Measurements from ENCODE around the gene PDILT. TPM values are rescaled to one million over a fixed set of nuclear protein-coding genes. Genes with fewer than 3 reads are reported as not detected.
"Not testable (repeated sequence)": the region's sequence is repeated elsewhere in the genome, so short reads cannot be mapped to it uniquely, and the experiment has no call there.

The PDILT gene
- total RNA-seq, 1 donor from 2014 or later = not detected

GRCh38 chr16:20314575-20314974, 90.0 kb downstream of the PDILT start:
- no peak for TF ChIP-seq CTCF (IDR thresholded peaks at IDR 0.05)
- no peaks in the 10 kb centered on the region for H3K27me3 Mint-ChIP-seq (ENCODE audit: unreplicated experiment)
- DNase-seq (ENCODE audit: extremely low spot score, unreplicated experiment) = no peak
- no peaks in the 10 kb centered on the region for H3K9me3 Mint-ChIP-seq (ENCODE audit: unreplicated experiment)
- H3K4me3 Mint-ChIP-seq (ENCODE audit: unreplicated experiment) = no peak overlapping the region
- no peaks in the 10 kb centered on the region for H3K4me1 Mint-ChIP-seq (ENCODE audit: unreplicated experiment)
- H3K27ac Mint-ChIP-seq (ENCODE audit: unreplicated experiment) = no peak overlapping the region
- no peaks in the 10 kb centered on the region for H3K36me3 Mint-ChIP-seq (ENCODE audit: unreplicated experiment)

GRCh38 chr16:20313741-20314140, 90.8 kb downstream of the PDILT start:
- no peak for TF ChIP-seq CTCF (IDR thresholded peaks at IDR 0.05)
- H3K36me3 Mint-ChIP-seq (ENCODE audit: unreplicated experiment) = no peaks in the 10 kb centered on the region

GRCh38 chr16:20312536-20313095, 91.9 kb downstream of the PDILT start:
- not testable (repeated sequence) for DNase-seq (ENCODE audit: extremely low spot score, unreplicated experiment); H3K4me3 Mint-ChIP-seq (ENCODE audit: unreplicated experiment); H3K4me1 Mint-ChIP-seq (ENCODE audit: unreplicated experiment); H3K36me3 Mint-ChIP-seq (ENCODE audit: unreplicated experiment); H3K9me3 Mint-ChIP-seq (ENCODE audit: unreplicated experiment); H3K27ac Mint-ChIP-seq (ENCODE audit: unreplicated experiment); H3K27me3 Mint-ChIP-seq (ENCODE audit: unreplicated experiment)

More at GRCh38 chr16:20313741-20314140, 90.8 kb downstream of the PDILT start:
- no peak overlapping the region for H3K27ac Mint-ChIP-seq (ENCODE audit: unreplicated experiment)
- H3K4me3 Mint-ChIP-seq (ENCODE audit: unreplicated experiment) = no peak overlapping the region
- DNase-seq (ENCODE audit: extremely low spot score, unreplicated experiment) = no peak
- H3K4me1 Mint-ChIP-seq (ENCODE audit: unreplicated experiment) = no peaks in the 10 kb centered on the region
- H3K9me3 Mint-ChIP-seq (ENCODE audit: unreplicated experiment) = no peaks in the 10 kb centered on the region
- H3K27me3 Mint-ChIP-seq (ENCODE audit: unreplicated experiment) = no peaks in the 10 kb centered on the region

DNA sequence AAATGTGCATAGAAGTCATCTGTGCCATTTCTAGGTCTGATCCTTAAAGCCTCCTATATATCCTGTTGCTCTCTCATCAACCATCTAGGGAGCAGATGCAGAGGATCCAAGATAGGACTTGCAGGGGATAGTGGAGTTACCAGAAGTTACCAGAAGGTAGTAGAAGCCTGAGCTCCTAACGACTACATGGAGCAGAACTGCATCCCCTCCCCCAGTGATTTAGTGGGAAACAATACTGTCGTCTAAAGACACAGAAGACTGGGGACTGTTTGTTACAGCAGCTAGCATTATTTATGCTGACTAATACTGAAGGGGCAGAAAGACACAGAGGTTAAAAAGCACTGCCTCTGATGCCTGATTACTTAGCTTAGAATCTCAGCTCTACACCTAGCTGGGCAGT, 93.0 kb downstream of the PDILT start:
- Mint-ChIP-seq H3K4me3 (ENCODE audit: unreplicated experiment) (no peak overlapping the region), H3K27me3 (ENCODE audit: unreplicated experiment) (no peaks in the 10 kb centered on the region), H3K27ac (ENCODE audit: unreplicated experiment) (no peak overlapping the region), H3K9me3 (ENCODE audit: unreplicated experiment) (no peaks in the 10 kb centered on the region), H3K36me3 (ENCODE audit: unreplicated experiment) (no peaks in the 10 kb centered on the region), H3K4me1 (ENCODE audit: unreplicated experiment) (no peaks in the 10 kb centered on the region)
- TF ChIP-seq CTCF (IDR thresholded peaks at IDR 0.05) = no peak
- DNase-seq (ENCODE audit: extremely low spot score, unreplicated experiment) = no peak

GRCh38 chr16:20310421-20311395, 93.8 kb downstream of the PDILT start:
- no peak overlapping the region for H3K27ac Mint-ChIP-seq (ENCODE audit: unreplicated experiment)
- no peaks in the 10 kb centered on the region for H3K4me1 Mint-ChIP-seq (ENCODE audit: unreplicated experiment)
- DNase-seq (ENCODE audit: extremely low spot score, unreplicated experiment) = no peak
- H3K36me3 Mint-ChIP-seq (ENCODE audit: unreplicated experiment) = no peaks in the 10 kb centered on the region
- H3K9me3 Mint-ChIP-seq (ENCODE audit: unreplicated experiment) = no peaks in the 10 kb centered on the region
- H3K4me3 Mint-ChIP-seq (ENCODE audit: unreplicated experiment) = no peak overlapping the region
- TF ChIP-seq CTCF (IDR thresholded peaks at IDR 0.05) = no peak
- no peaks in the 10 kb centered on the region for H3K27me3 Mint-ChIP-seq (ENCODE audit: unreplicated experiment)
